Smooth muscle cell of the brain vasculature (primary cell): ENCODE measurements around the gene PDGFD.

ENCODE experiments used
- DNase-seq: peaks from one replicate; pipeline ENCODE4 v3.0.0-alpha.2; 2012; ENCODE audit warnings: low read depth, low spot score

Gene PDGFD

DNA sequence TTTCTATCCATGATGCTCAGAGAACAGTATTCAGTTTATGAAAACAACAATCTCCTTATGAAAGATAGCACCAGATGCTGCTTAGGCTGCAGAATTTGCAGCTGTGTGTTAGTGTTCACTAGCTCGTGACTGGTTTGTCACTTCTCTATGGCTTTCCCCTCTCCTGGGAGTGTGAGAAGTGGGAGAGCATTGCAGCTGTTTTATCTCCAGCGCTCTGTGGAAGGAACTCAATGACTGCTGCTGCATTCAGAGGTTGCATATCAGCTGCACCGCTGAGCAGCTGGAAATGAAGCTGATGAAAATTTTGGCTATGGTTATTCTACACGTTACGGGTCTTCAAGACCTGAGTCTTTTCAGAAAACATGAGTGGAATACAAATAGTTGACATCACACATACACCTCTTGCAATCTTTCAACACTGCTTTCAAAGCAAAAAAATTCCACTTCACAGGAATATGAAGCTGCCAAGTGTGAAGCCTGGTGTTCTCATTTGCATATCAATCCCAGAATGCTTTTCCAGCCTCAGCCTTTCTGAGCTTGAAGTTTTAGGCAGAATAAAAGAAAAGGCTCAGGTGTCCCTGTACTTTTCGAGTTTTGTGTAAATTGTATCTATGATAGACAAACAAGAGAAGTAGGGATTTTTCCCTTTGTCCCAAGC, 276.8 kb downstream of the PDGFD start:
- no peak for DNase-seq

DNA sequence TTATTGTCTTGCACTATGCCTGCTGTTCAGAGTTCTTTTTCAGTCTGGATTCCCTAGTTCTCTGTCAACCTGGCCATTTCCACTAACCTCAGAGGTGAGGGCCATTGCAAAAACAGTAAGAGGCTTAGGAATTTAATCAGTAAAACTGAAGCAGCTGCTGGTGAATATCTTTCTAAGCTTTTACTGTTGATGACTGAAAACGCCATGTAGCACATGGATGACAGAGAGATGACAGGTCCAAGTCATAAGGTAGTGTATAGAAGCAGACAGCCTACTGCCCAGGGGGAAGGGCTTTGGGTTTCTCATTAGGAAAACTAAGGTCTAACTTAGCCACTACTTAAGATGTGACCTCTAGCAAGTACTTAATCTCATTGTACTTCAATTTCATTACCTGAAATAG, 280.1 kb downstream of the PDGFD start:
- DNase-seq = no peak

DNA sequence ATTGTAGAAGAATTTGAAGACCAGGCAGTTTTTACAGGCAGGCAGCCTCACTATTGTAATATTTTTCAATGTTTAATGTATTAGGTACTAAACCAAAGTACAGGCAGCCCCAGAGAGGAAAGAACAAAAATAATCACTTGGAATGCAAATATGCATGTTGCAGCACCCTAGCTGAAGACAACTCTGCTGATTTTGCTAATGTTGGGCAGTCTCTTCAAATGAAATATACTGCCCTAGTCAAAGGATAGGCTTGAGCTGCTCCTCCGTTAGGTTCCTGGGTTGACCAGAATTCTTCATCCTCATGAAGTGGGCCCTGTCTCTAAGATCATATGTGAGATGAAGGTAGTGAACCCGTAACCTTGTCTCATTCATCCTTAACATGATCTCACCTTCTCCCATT, 280.7 kb downstream of the PDGFD start:
- no peak for DNase-seq

DNA sequence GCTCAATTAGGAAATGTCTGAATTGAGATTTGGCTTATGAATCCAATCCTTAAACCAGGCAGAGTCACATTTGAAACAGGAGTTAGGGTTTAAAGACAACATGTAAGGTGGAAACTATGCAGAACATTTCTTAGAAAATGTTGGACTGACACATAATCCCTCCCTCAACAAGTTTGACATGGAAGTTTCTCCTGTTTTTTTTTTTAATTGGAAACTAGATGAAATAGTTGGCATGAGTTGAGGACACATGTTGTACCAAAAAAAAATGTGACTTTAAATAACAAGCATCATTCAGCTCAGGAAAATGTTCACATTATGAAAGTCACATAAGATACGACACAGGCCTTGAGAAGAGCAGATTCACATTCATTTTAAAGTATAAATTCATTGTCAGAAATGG, 282.4 kb downstream of the PDGFD start:
- DNase-seq = no peak

DNA sequence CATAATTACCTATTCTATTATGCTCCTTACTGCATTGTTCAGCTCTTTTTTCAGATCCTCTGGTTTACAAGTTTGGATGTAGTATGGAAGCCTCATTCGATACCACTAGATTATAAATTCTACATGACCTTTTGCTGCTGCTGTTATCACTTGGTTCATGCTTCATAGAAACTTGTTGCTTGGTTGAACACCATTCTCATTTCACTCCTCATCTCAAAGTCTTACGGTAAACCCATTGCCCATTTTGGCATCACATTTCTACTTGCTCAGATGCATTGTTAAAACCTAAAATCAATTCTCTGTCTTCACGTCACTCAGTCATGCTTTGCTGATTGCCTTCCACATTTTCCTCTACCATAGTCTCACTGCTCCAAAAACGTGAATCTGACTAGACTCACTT, 283.0 kb downstream of the PDGFD start:
- no peak for DNase-seq

DNA sequence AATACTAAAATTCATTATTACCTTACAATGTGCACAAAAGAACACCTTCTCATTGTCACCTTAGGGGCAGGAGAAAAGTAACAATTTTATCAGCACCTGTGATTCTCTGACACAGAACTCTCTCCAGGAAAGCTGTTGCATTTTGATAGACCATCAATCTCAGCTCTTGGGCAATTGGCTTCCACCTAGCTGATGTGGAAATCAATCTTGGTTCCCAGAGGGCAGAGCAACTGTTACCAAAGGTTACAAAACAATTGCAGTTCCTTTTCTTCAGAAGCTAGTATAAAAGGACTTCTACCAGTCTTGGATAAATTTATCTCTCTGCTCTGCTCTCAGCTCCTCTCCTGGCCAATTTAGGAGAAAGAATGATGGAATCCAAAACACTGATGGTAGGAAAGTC, 285.3 kb downstream of the PDGFD start:
- no peak for DNase-seq

DNA sequence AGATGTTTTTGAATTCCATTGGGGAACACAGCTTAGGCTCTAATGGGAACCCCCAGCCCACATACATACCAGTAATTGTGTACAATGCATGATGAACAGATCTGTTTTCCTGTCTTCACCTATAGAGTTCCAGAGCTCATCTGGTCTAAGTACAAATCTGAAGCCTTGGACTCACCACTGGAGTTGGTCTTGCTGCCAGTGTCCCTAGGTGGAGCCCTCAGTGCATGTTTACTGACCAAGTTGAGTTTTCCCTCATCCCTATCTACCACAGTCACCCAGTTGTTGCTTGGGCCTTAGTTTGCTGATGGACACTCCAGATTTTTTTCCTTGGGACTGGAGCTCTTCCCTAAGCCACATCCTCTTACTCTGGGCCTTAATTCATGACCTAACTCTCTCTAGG, 286.7 kb downstream of the PDGFD start:
- DNase-seq = no peak

DNA sequence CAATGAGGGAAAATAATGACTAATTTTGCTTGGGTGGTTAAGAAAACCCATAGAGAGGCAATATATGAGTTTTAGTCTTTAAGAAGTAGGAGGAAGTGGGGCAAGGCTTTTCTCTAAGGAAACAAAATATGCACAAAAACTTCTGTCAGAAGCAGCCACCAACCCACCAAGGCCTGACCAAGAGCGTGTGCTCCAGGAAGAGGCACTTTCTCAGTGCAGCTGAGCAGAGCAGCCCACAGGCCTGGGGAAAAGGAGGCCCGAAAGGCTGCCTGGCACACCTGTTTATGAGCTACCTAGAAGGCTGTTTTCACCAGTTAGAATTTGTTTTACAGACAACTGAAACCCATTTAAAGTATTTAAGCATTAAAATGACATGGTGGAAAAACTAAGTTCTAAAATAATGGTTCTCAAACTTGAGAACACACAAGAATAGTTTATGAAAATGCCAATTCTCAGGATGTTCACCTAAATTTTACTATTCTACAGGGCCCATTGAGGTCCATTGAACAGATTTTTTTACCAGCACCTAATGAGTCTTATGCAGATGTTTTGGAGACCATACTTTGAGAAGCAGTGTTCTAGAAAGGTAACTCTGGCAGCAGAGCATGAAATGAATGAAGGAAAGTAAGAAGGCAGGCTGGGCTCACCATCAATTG, 288.0 kb downstream of the PDGFD start:
- no peak for DNase-seq

DNA sequence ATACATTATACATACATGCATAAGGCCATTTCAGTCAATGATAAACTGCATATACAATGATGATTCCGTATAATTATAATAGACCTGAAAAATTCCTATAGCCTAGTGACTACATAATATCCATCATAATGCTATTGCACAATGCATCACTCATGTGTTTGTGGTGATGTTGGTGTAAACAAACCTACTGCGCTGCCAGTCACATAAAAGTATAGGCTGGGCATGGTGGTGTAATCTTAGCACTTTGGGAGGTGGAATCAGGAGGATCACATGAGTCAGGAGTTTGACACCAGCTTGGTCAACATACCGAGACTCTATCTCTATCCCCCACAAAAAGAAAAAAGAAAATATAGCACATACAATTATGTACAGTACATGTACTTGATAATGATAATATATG, 291.2 kb downstream of the PDGFD start:
- DNase-seq = no peak

DNA sequence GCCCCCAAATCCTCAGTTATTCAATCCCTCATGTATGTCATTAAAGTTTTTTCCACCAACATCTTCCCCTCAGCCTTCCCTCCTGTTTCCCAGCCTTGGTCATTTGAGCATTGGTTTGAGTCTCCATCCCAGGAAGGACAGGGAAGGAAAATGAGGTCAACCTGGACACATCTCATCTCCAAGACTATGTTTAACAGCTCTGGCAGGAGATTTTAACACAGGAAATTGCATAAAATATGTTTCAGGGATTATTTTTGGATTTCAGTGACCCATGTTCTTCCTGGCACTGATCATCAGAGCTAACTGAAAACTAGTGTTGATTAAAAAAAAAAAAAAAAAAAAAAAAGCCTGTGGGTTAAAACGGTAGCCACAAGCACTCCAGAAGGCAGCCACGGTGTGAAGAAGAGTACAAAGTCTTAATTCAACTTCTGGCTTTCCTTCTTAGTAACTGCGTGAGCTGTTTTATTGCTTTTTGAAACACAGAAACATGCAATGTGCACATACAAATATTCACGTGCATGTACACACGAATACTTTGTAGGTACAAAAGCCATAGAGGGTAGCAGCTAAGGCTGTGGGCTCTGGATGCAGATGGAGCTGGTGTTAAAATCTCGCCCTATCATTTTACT, 291.9 kb downstream of the PDGFD start:
- DNase-seq = no peak

DNA sequence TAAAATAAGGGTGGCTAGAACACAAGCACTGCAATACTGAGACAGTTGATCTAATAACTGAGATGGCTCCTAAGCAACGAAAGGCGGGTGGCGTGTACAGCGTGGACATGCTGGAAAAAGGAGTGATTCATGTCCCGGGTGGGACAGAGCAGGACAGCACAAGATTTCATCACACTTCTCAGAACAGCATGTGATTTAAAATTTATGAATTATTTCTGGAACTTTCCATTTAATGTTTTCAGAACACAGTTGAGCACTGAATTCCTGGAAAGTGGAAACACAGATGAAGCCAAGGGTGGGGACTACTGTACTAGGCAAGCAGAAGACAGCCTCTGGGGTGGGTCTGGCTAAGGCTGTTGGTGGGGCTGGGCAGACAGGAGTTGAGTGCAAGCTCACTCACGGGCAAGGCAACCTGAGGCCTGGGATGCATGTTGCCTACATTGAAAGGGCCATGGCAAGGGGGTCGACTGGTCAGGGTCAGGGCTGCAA, 293.1 kb downstream of the PDGFD start:
- DNase-seq = no peak

DNA sequence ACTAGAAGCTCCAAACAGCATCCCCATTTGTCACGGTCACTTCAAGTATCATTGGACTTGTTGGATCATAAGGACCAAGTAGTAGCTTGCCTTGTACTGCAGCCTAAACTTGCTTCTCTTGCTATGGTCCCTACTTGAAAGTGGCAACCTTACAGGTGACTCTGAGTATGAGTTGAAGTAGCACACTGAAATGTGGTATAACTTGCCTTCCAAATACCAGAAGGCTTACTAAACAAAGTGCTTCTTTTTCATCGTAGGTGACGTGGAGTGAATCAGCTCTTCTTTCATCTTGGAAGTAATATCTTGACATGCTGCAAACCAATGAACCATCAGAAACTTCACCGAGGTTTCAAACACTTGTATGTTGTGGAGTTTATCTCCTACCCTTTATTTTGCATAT, 296.5 kb downstream of the PDGFD start:
- no peak for DNase-seq

DNA sequence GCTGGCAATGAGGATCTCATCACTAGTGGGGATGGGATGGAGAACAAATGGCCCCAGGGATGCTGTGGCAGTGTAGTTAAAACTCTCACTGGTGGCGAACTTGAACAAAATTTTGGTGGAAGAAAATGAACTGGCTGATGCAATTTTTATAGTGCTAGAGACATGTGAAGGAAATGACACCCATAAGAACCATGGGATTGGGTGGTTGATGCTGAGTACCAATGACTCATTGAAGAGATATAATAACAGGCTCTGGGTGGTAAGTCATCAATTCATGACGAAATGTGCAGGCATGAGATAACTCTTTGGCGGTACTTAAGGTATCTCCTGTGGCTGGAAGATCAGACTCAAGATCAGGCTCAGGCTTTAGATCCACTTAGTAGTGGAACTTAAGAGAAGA, 300.4 kb downstream of the PDGFD start:
- DNase-seq = no peak

DNA sequence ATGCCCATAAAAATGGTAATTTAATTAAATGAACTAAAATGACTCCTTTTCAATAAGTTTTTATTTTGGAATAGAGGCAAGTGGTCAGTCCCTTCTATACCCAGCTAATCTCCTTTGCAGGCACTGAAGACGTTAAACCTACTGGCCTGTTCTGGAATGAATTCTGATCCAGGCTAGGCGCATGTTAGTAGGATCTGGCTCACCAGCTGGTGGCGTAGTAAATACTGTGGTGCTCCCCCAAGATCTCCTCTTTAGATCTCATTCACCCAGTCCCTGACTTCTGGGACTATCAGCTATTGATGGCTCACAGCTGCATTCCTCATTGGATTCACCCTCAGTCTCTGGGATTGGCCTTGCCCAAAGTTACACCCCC, 301.2 kb downstream of the PDGFD start:
- DNase-seq = no peak

DNA sequence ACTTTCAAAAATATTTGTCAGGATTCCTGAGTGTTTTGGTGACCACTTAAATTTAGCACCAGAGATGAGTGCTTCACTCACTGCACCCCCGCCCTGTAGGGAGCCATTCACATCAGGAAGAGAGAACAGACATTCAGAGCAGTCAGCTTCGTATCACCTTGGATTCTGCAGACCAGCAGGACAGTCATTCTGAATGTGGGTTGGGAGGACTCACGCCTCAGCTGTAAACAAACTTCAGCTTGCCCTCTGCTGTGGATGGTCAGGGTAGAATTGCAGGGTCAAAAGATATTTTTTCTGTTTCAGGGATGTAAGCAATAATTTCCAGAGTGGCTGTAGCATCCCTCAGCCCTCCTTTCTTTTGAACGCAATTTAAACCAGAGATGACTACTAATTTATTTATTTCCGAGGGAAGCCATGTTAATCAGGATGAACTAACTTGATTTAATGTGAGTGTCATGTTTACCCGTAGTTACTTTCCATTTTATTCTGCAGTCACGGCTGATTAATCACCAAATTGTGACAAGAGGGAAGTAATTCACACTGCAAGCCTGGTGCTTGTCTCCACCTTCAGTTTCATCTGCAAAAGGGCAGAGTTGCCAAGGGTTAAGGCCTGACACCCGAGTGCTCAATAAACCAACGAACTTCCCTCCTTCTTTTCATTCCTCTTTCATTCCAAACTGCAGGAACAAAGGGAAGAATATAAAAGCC, 301.7 kb downstream of the PDGFD start:
- no peak for DNase-seq
